Upper lobe of right lung (tissue), 1 donor: ENCODE data around the gene EPHA3. TPM values are rescaled to one million over a fixed set of nuclear protein-coding genes. Genes with fewer than 3 reads are reported as not detected.

Experiments
- ATAC-seq: fragments of 200-7000 bp; cut with Tn5 transposase; one replicate; pipeline ENCODE4 v1.9.1; 2020; ENCODE audit warnings: mild to moderate bottlenecking, moderate library complexity
- DNase-seq: peaks from one replicate; pipeline ENCODE4 v3.0.0-alpha.2; 2020
- H3K27ac ChIP-seq: fragments of 200-600 bp; one replicate; pipeline ENCODE4 v1.8.0; 2022
- H3K27me3 ChIP-seq: fragments of 200-600 bp; one replicate; pipeline ENCODE4 v1.8.0; 2022; ENCODE audit warnings: mild to moderate bottlenecking
- H3K36me3 ChIP-seq: fragments of 200-600 bp; one replicate; pipeline ENCODE4 v1.8.0; 2022
- H3K4me1 ChIP-seq: fragments of 200-600 bp; one replicate; pipeline ENCODE4 v1.8.0; 2022
- H3K4me3 ChIP-seq: fragments of 200-600 bp; one replicate; pipeline ENCODE4 v1.8.0; 2022; ENCODE audit warnings: mild to moderate bottlenecking
- H3K9me3 ChIP-seq: fragments of 200-600 bp; one replicate; pipeline ENCODE4 v1.8.0; 2022
- intact Hi-C: fragments of 100-400 bp; cut with DNase I; formaldehyde crosslinking; loops from one replicate; pipeline ENCODE4 v1.11.0; 2022
- total RNA-seq: library from RNA; stranded (reverse); fragmentation: NEBNext Ultra II Directional; extraction: Animal tissue kit (Norgen Biotek cat#: 25700); gene quantifications from one replicate; pipeline ENCODE4 v1.2.1, GENCODE V29; 2021
- TF ChIP-seq, protein P1 (sequence below): fragments of 200-600 bp; IDR thresholded peaks from one replicate; pipeline ENCODE4 v1.8.0; 2022; ENCODE audit warnings: antibody characterized with exemption
- donor health status: DM: no; HTN: yes; CAD: no; lungs with severe emphysema.

Gene EPHA3
- total RNA-seq, 1 donor from 2014 or later, result 5.1 TPM

DNA sequence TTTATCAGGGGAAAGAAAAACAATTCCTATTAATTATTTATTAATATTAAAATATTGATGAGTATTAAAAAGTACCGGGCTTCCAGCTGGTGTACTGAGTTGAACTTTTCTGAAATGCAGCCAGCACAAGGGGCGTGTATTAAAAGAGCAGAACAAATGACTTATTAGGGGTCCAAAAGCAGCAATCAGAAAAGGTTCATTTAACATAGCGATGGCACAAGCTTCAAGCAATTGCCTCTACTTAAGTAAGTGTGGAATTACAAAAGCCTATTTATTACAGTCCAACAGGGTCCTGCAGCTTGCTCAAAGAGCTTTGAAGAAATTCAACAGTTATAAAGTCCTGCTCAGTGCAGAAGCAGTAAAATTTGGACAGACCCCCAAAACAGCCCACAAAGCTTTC is 285.6 kb downstream of the EPHA3 start:
- TF ChIP-seq, protein P1, sequence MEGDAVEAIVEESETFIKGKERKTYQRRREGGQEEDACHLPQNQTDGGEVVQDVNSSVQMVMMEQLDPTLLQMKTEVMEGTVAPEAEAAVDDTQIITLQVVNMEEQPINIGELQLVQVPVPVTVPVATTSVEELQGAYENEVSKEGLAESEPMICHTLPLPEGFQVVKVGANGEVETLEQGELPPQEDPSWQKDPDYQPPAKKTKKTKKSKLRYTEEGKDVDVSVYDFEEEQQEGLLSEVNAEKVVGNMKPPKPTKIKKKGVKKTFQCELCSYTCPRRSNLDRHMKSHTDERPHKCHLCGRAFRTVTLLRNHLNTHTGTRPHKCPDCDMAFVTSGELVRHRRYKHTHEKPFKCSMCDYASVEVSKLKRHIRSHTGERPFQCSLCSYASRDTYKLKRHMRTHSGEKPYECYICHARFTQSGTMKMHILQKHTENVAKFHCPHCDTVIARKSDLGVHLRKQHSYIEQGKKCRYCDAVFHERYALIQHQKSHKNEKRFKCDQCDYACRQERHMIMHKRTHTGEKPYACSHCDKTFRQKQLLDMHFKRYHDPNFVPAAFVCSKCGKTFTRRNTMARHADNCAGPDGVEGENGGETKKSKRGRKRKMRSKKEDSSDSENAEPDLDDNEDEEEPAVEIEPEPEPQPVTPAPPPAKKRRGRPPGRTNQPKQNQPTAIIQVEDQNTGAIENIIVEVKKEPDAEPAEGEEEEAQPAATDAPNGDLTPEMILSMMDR, result no peak
- intact Hi-C loops, result no loop called here
- Histone ChIP-seq H3K4me1 (no peaks in the 10 kb centered on the region), H3K9me3 (no peaks in the 10 kb centered on the region), H3K4me3 (no peak overlapping the region), H3K27ac (no peak overlapping the region), H3K36me3 (no peaks in the 10 kb centered on the region), H3K27me3 (no peaks in the 10 kb centered on the region)
- DNase-seq, result no peak
- ATAC-seq, result no peak

DNA sequence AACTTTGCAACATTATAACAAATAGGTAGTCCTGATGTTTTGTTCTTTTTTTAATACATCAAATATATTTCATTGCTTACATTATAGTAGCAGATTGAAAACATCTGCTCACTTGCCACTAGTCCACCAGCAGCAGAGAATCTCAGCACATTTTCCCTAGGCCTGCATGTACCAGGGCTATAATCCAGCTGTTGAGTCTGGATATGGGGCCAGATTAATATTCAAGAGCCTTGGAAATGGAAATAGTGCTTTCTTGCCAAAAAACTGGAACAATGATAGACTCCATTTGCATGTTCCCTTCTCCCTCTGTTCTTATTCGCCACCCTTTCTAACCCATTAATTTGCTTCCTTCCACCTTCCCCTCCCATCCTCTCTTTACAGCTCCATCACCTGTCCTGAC is 288.0 kb downstream of the EPHA3 start:
- DNase-seq (no peak), ATAC-seq (no peak)
- H3K36me3 ChIP-seq, result no peaks in the 10 kb centered on the region
- intact Hi-C loops, result no loop called here
- no peaks in the 10 kb centered on the region for H3K27me3 ChIP-seq
- H3K4me3 ChIP-seq, result no peak overlapping the region
- TF ChIP-seq, protein P1, result no peak
- no peaks in the 10 kb centered on the region for H3K4me1 ChIP-seq
- H3K27ac ChIP-seq, result no peak overlapping the region
- no peaks in the 10 kb centered on the region for H3K9me3 ChIP-seq

DNA sequence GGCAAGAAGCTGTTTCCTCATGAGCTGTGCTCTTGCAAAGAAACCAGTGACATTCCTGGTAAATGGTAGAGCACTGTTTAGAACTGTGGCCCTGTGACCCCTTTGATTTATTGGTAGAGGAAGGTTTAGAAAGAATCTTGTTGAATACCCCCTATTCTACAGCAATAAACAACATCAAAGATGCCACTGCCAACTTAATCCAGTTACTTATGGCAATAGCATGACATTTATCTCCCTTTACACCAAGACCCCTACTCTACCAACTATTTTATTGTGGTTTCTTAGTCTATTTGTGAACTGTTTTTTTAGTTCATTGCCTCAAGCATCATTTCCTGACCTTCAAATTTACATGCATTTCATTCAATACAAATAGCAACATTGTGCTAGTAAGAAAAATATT is 288.6 kb downstream of the EPHA3 start:
- DNase-seq (no peak), ATAC-seq (no peak)
- Histone ChIP-seq H3K36me3 (no peaks in the 10 kb centered on the region), H3K27me3 (no peaks in the 10 kb centered on the region), H3K27ac (no peak overlapping the region), H3K4me1 (no peaks in the 10 kb centered on the region), H3K9me3 (no peaks in the 10 kb centered on the region), H3K4me3 (no peak overlapping the region)
- intact Hi-C loops, result no loop called here
- TF ChIP-seq, protein P1, result no peak

DNA sequence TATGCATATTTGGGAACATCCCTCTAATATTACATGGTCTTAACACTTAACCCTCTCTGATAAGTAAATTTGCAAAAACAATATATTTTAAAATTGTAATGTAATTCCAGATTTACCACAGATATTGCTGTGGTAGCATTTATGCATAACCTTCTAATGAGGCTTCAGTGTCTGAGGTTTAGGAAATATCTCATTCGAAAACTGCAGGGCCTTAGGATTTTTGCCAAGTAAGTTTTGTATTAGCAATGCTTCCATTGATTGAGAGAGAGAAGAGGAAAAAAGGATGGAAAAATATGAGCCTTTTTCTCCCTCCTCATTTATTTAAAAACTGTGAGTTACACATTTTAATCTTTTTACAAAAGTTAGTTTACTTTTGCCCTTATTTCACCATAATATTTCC is 294.6 kb downstream of the EPHA3 start:
- Histone ChIP-seq H3K27me3 (no peaks in the 10 kb centered on the region), H3K4me1 (no peaks in the 10 kb centered on the region), H3K4me3 (no peak overlapping the region), H3K9me3 (no peaks in the 10 kb centered on the region), H3K27ac (no peak overlapping the region), H3K36me3 (no peaks in the 10 kb centered on the region)
- ATAC-seq (no peak), DNase-seq (no peak)
- TF ChIP-seq, protein P1, result no peak
- intact Hi-C loops, result no loop called here

DNA sequence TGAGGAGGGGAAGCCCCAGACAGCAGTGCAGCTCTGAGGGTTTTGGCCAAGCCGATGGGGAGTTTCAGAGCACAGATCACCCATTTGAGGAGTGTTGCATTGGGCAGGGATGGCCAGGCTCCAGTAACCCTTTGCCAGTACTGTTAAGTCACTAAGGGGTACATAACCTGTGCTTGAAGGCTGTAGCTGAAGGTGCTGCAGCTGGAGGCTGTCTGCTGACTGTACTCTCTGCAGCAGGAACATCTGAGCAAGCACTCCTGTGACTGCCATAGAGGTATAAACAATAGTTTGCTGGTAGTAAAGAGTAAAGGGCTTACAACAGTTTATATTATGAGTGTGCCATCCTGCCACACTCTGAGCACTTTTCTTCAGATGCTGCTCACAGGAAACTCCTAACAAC is 297.8 kb downstream of the EPHA3 start:
- H3K4me3 ChIP-seq, result no peak overlapping the region
- H3K4me1 ChIP-seq, result no peaks in the 10 kb centered on the region
- no peak for ATAC-seq
- no peak for DNase-seq
- TF ChIP-seq, protein P1, result no peak
- H3K27ac ChIP-seq, result no peak overlapping the region
- intact Hi-C loops, result no loop called here
- H3K9me3 ChIP-seq, result no peaks in the 10 kb centered on the region
- H3K36me3 ChIP-seq, result no peaks in the 10 kb centered on the region
- no peaks in the 10 kb centered on the region for H3K27me3 ChIP-seq

DNA sequence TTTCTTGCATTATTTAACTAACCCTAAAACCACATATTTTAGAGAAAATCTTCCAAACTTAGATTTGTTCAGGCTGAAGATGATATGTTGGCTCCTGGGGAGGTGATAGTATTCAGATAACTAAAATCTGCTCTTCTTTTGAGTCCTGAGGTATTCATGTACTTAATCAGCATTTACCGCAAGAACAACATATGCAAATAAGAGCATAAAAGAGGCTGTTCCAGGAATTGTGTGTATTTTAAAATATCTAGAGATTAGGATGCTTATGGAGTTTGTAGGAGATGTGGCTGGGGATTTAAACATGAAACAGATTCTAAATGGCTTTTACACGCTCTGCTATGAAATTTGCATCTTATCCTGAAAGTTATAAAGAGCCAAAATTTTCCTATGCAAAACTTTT is 298.2 kb downstream of the EPHA3 start:
- no peaks in the 10 kb centered on the region for H3K36me3 ChIP-seq
- TF ChIP-seq, protein P1, result no peak
- H3K27me3 ChIP-seq, result no peaks in the 10 kb centered on the region
- ATAC-seq (no peak), DNase-seq (no peak)
- H3K27ac ChIP-seq, result no peak overlapping the region
- intact Hi-C loops, result no loop called here
- H3K9me3 ChIP-seq, result no peaks in the 10 kb centered on the region
- H3K4me3 ChIP-seq, result no peak overlapping the region
- no peaks in the 10 kb centered on the region for H3K4me1 ChIP-seq
